Activated CD4-positive, CD25-positive, alpha-beta regulatory T cell treated with anti-CD3 and anti-CD28 coated beads, Interleukin-2, amount 50 U/mL, for 24 hours (primary cell): ENCODE measurements around the gene ATP5F1D.
"Not testable (repeated sequence)": the region's sequence is repeated elsewhere in the genome, so short reads cannot be mapped to it uniquely, and the experiment has no call there.

Experiments
- ATAC-seq, 2 donors: fragments of 150-1000 bp; cut with Tn5 transposase; one replicate each; pipeline ENCODE4 v1.10.0; 2021; ENCODE audit warnings: mild to moderate bottlenecking in 1 of 2, moderate library complexity in 1 of 2

ATP5F1D gene

GRCh38 chr19:1241417-1242095, at the start of gene ATP5F1D:
TSS of gene ATP5F1D (plus strand) at chr19:1241751. CDS start at chr19:1241851, 100 bp downstream.
- peak; percentile 79 to 80 for ATAC-seq

- no peak for ATAC-seq
Observed at GRCh38 chr19:1199531-1199930, 42.0 kb upstream of the ATP5F1D start.

GRCh38 chr19:1200614-1201013, 40.9 kb upstream of the ATP5F1D start:
- ATAC-seq = not testable (repeated sequence)

DNA sequence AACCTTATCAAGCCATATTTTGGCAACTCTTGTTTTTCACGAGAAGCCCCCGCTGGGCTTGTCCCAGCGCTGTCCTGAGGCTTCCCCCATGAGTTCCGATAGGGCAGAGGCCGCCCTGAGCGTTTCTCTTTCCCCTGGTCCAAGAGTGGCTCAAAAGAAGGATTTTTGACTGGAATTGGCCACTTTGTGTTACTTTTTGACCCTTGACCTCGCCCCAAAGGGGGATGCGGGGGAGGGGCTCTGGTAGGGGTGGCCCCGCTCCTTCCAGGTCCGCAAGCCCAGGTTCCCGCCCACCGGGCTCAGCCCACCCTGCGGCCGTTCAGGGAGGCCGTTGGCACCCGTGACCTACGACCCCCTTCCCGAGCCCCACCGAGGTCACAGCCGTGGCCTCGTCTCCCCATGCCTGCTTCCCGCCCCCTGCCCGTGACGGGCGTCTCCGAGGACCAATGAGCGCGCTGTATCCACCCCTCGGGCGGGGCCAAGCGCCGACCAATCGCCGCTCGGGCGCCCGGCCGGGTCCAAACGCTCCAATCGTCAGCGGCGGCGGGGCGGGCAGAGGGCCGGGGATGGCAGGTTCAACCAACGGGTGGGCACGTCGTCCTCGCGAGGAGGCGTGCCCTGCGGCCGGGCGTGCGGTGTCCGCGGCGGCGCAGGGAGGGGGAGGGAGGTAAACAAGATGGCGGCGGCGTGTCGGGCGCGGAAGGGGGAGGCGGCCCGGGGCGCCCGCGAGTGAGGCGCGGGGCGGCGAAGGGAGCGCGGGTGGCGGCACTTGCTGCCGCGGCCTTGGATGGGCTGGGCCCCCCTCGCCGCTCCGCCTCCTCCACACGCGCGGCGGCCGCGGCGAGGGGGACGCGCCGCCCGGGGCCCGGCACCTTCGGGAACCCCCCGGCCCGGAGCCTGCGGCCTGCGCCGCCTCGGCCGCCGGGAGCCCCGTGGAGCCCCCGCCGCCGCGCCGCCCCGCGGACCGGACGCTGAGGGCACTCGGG, 36.1 kb upstream of the ATP5F1D start, which contains the start of gene STK11:
Gene STK11 (plus strand): TSS at position 665 of the 986 bp plus-strand sequence. CDS start 1,136 bp downstream, outside the sequence.
- ATAC-seq = peak; percentile 97

GRCh38 chr19:1206150-1206863, 35.2 kb upstream of the ATP5F1D start:
- ATAC-seq = no peak

DNA sequence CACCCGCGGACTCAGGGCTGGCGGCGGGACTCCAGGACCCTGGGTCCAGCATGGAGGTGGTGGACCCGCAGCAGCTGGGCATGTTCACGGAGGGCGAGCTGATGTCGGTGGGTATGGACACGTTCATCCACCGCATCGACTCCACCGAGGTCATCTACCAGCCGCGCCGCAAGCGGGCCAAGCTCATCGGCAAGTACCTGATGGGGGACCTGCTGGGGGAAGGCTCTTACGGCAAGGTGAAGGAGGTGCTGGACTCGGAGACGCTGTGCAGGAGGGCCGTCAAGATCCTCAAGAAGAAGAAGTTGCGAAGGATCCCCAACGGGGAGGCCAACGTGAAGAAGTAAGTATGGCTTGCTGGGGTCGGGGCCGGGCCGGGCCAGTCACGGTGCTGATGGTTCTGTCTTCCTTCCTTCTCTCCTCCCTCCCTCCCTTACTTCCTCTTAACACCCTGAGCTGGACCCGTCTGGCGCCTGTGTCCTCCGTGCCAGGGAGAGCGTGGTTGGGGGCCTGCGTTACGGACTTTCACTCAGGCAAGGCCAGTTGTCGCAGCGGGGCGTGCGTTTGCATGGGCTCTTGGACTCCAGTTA, 34.6 kb upstream of the ATP5F1D start:
- no peak for ATAC-seq

- ATAC-seq = not testable (repeated sequence)
Observed at GRCh38 chr19:1208830-1209229, 32.7 kb upstream of the ATP5F1D start.

- ATAC-seq = no peak
Observed at GRCh38 chr19:1210227-1210538, 31.4 kb upstream of the ATP5F1D start.

GRCh38 chr19:1211494-1212234, 29.9 kb upstream of the ATP5F1D start:
- ATAC-seq = no peak

- peak; percentile 87 to 94 for ATAC-seq
Observed at GRCh38 chr19:1213391-1214286, 27.9 kb upstream of the ATP5F1D start.

DNA sequence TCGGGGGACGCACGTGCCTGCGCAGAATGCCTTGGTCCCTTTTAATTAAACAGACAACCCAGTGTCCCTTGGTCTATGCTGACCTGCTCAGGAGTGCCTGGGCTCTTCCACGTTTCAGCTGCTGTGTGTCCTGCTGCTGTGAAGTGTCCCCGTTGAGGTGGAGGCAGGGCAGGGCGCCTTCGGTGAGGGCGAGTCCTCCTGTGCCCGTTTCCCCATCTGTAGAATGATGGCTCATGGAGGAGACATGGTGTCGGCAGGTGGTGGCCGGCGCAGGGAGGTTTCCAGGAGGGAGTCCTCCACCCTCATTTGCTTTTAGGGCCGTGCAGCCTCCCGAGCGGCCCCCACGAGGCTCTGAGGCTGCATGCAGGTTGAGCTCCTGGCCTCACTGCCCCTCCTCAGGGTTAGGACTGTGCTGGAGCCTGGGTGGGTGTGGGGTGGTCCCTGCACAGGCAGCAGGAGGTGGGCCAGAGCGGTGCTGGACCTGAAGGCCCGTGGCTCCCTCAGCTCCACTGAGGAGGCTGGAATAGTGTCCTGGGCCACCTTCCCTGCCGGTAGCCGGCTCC, 27.2 kb upstream of the ATP5F1D start:
- no peak for ATAC-seq

DNA sequence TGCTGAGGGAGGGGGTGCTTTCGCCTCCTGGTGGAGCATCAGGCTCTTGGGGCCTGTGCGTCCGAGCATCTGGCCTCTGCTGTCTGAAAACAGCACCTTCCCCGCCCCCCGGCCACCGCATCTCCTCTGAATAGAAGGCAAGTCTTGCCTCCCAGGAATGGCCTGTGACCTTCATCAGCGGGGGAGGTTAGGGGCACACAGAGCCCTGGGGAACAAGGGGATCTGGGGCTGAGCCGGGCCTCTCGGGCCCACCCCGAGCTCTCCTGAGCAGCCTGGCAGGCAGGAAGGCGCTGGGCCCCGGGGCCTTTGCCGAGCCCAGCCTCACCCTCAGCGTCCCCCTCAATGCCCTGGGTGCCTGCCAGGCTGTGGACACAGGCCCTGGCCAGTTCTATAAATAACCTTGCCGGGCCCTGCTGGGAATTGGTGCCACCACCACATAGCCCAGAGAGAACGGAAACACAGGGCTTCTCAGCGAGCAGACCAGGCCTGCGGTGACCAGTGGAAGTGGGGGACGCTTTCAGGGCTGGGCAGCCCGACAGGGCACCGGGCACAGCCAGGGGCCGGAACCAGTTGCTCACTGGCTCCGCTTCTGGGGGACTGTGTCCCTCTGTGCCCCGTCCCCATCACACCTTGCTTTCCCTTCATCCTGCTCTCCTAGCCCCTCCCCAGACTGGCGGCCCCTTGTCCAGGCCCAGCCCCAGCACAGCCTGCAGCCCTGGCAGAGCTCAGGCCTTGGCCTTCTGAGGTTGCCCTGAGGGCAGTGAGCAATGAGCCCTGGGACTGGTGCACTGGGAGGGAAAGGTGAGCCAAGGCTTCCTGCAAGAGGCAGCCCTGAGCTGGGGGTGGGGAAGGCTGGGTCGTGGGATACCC, 26.5 kb upstream of the ATP5F1D start:
- no peak for ATAC-seq

DNA sequence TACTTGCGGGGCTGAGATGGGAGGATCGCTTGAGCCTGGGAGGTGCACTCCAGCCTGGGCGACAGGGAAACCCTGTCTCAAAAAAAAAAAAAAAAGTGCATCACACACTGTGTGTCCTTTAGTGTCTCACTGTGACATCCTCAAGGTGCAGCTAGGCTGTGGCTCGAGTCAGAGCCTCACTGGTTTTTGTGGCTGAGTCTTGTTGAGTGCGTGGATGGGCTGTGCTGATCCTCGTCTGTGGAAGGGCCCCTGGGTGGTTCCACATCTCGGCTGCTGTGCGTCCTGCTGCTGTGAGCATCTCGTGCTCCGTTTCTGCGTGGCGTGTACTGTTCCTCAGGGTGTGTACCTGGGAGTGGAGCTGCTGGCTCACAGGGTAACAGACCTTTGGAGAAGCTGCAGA, 24.8 kb upstream of the ATP5F1D start:
- ATAC-seq = no peak

DNA sequence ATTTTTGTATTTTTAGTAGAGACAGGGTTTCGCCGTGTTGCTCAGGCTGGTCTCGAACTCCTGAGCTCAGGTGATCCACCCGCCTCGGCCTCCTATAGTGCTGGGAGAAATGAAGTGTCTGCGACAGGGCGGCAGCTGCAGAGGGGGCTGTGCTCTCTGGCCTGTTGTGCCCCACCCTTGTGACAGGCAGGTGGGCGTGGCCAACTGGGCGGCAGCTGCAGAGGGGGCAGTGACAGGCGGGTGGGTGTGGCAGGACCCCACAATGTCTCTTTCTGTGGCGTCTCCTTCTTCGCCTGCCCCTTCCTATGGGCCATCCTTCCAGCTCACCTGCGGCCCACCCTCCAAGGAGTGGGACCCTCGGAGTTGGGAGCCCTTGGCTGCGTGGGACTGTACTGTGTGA, 24.2 kb upstream of the ATP5F1D start:
- ATAC-seq = no peak

GRCh38 chr19:1218751-1219567, 22.6 kb upstream of the ATP5F1D start:
- no peak for ATAC-seq

DNA sequence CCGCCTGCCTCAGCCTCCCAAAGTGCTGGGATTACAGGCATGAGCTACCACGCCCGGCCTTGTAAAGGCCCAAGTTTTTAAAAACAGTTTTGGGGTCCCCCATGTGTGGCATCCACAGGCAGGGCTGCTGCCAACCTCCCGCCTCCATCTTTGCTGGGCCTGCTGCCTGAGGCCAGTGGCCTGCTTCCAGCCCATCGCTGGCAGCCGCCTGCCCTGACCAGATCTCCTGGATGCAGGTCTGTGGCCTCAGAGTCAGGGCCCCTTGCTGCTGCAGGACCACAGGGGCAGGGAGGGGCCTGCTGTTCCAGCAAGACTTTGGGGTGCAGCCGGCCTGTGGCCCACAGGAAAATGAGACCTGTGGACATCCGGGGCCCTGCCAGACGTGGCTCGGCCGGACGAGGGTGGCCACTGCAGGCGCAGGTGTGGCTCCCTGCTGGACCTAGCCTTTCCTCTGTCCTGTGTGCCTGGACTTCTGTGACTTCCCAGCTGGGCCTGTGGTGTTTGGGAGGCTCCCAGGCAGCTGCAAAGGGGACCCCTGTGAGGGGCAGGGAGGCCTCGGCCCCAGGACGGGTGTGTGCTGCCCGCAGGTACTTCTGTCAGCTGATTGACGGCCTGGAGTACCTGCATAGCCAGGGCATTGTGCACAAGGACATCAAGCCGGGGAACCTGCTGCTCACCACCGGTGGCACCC, 21.6 kb upstream of the ATP5F1D start:
- ATAC-seq = no peak

GRCh38 chr19:1220477-1220930, 21.0 kb upstream of the ATP5F1D start:
- no peak for ATAC-seq
